IMR-90 (cell line): ENCODE data around the gene ZNF653. TPM values are rescaled to one million over a fixed set of nuclear protein-coding genes. Genes with fewer than 3 reads are reported as not detected.

Experiments used
- ATAC-seq: fragments of 200-7000 bp; cut with Tn5 transposase; 2 replicates; pipeline ENCODE4 v1.9.1; 2020; ENCODE audit warnings: low read depth, mild to moderate bottlenecking, moderate library complexity
- BruUV-seq: library from RNA; stranded (reverse); fragments of 400-500 nt; replicated peaks from 2 replicates; lab custom pipeline; 2021; lab: Mats Ljungman, UMichigan
- CTCF ChIA-PET: fragments of 300-600 bp; formaldehyde crosslinking; extraction: SDS; loops from one replicate; lab custom pipeline; 2021; ENCODE audit warnings: antibody characterized with exemption; lab: Yijun Ruan, JAX
- POLR2A ChIA-PET: fragments of 300-600 bp; sonication (Branson Sonifier 250); formaldehyde crosslinking; loops from one replicate; lab custom pipeline; 2022; ENCODE audit warnings: antibody characterized with exemption; ENCODE audit not compliant: unreplicated experiment; lab: Charles Lee
- DNase-seq: peaks from one replicate; pipeline ENCODE4 v3.0.0; 2013
- H2AFZ ChIP-seq: replicated peaks from 2 replicates; pipeline ENCODE3; 2013; ENCODE audit warnings: low read length, mild to moderate bottlenecking; ENCODE audit not compliant: poor library complexity
- H2AK5ac ChIP-seq: 2 replicates; pipeline ENCODE4 v1.6.1; 2013; ENCODE audit warnings: low read depth, low read length, inconsistent platforms
- H2AK9ac ChIP-seq: replicated peaks from 2 replicates; pipeline ENCODE3; 2013; ENCODE audit warnings: mild to moderate bottlenecking, low read depth, low read length, moderate library complexity; ENCODE audit not compliant: poor library complexity
- H2BK120ac ChIP-seq: 2 replicates; pipeline ENCODE4 v1.6.1; 2013; ENCODE audit warnings: low read depth, low read length, inconsistent platforms
- H2BK15ac ChIP-seq: 3 replicates; pipeline ENCODE4 v1.6.1; 2013; ENCODE audit warnings: low read depth, low read length, inconsistent platforms
- H2BK20ac ChIP-seq: 2 replicates; pipeline ENCODE4 v1.6.1; 2013; ENCODE audit warnings: low read depth, mild to moderate bottlenecking, inconsistent platforms, low read length, moderate library complexity
- H2BK5ac ChIP-seq: 2 replicates; pipeline ENCODE4 v1.6.1; 2013; ENCODE audit warnings: mild to moderate bottlenecking, low read depth, low read length, inconsistent platforms; ENCODE audit not compliant: poor library complexity, severe bottlenecking
- H3K14ac ChIP-seq: replicated peaks from 2 replicates; pipeline ENCODE4 v1.6.1; 2013; ENCODE audit warnings: low read depth, low read length, inconsistent platforms
- H3K18ac ChIP-seq: 2 replicates; pipeline ENCODE4 v1.6.1; 2013; ENCODE audit warnings: low read depth, low read length, control low read depth
- H3K23ac ChIP-seq: 2 replicates; pipeline ENCODE4 v1.6.1; 2013; ENCODE audit warnings: low read depth, low read length, inconsistent platforms
- H3K27ac ChIP-seq: 2 replicates; pipeline ENCODE4 v1.5.1; 2013; ENCODE audit warnings: mild to moderate bottlenecking, control low read depth, low read length; ENCODE audit not compliant: insufficient read depth
- H3K27me3 ChIP-seq: 2 replicates; pipeline ENCODE4 v1.6.1; 2013; ENCODE audit warnings: low read length; ENCODE audit not compliant: control insufficient read depth, insufficient read depth
- H3K36me3 ChIP-seq: 2 replicates; pipeline ENCODE4 v1.6.1; 2013; ENCODE audit warnings: low read length, mixed read lengths; ENCODE audit not compliant: control insufficient read depth, insufficient read depth
- H3K4ac ChIP-seq: 2 replicates; pipeline ENCODE4 v1.6.1; 2013; ENCODE audit warnings: low read depth, low read length, inconsistent platforms
- H3K4me1 ChIP-seq: 2 replicates; pipeline ENCODE4 v1.6.1; 2013; ENCODE audit warnings: low read length, mixed read lengths; ENCODE audit not compliant: control insufficient read depth, insufficient read depth
- H3K4me2 ChIP-seq: 2 replicates; pipeline ENCODE4 v1.6.1; 2013; ENCODE audit warnings: low read depth, mild to moderate bottlenecking, control low read depth, low read length, moderate library complexity
- H3K4me3 ChIP-seq: 2 replicates; pipeline ENCODE4 v1.5.1; 2013; ENCODE audit warnings: low read depth, mild to moderate bottlenecking, control low read depth, low read length, moderate library complexity; ENCODE audit not compliant: insufficient read depth
- H3K56ac ChIP-seq: 2 replicates; pipeline ENCODE4 v1.6.1; 2013; ENCODE audit warnings: low read length, inconsistent platforms; ENCODE audit not compliant: insufficient read depth; ENCODE audit errors: extremely low read depth
- H3K79me1 ChIP-seq, 2 experiments: 2 replicates each; pipeline ENCODE4 v1.6.1; 2013; ENCODE audit warnings: low read length in 2 of 2, inconsistent platforms in 1 of 2, low read depth in 1 of 2
- H3K9ac ChIP-seq: 2 replicates; pipeline ENCODE4 v1.6.1; 2013; ENCODE audit warnings: low read depth, low read length, control low read depth
- H3K9me1 ChIP-seq: 2 replicates; pipeline ENCODE4 v1.6.1; 2013; ENCODE audit warnings: low read length, inconsistent platforms; ENCODE audit not compliant: insufficient read depth
- H3K9me3 ChIP-seq: 2 replicates; pipeline ENCODE4 v1.6.1; 2013; ENCODE audit warnings: low read length; ENCODE audit not compliant: control insufficient read depth, insufficient read depth
- H4K20me1 ChIP-seq: 2 replicates; pipeline ENCODE4 v1.6.1; 2013; ENCODE audit warnings: low read length, inconsistent platforms; ENCODE audit not compliant: insufficient read depth
- H4K5ac ChIP-seq: 2 replicates; pipeline ENCODE4 v1.6.1; 2013; ENCODE audit warnings: mild to moderate bottlenecking, low read depth, low read length, control low read depth
- H4K8ac ChIP-seq, 2 experiments: 2 replicates each; pipeline ENCODE4 v1.6.1; 2013; ENCODE audit warnings: low read depth in 2 of 2, low read length in 2 of 2, control low read depth in 1 of 2, inconsistent platforms in 1 of 2
- H4K91ac ChIP-seq: 2 replicates; pipeline ENCODE4 v1.6.1; 2013; ENCODE audit warnings: low read depth, low read length, inconsistent platforms; ENCODE audit not compliant: insufficient read depth
- BHLHE40 ChIP-seq: fragments of 150-350 bp; IDR thresholded peaks from 2 replicates; pipeline ENCODE4 v1.6.1; 2016; ENCODE audit warnings: mild to moderate bottlenecking, low read depth, low read length
- CEBPB ChIP-seq: IDR thresholded peaks from 2 replicates; pipeline ENCODE4 v1.6.1; 2012; ENCODE audit warnings: low read depth, low read length, improper control_type of control experiment
- CHD1 ChIP-seq: IDR thresholded peaks from 2 replicates; pipeline ENCODE4 v1.6.1; 2012; ENCODE audit warnings: low read depth, low read length, improper control_type of control experiment
- FOS ChIP-seq: fragments of 150-350 bp; IDR thresholded peaks from 2 replicates; pipeline ENCODE4 v1.6.1; 2016; ENCODE audit warnings: low read depth, low read length
- MAFK ChIP-seq: IDR thresholded peaks from 2 replicates; pipeline ENCODE4 v1.6.1; 2012; ENCODE audit warnings: low read depth, low read length, improper control_type of control experiment
- MAZ ChIP-seq: IDR thresholded peaks from 2 replicates; pipeline ENCODE4 v1.6.1; 2012; ENCODE audit warnings: low read depth, mild to moderate bottlenecking, low read length, improper control_type of control experiment, moderate library complexity, borderline replicate concordance
- MXI1 ChIP-seq: IDR thresholded peaks from 2 replicates; pipeline ENCODE4 v1.6.1; 2012; ENCODE audit warnings: low read depth, mild to moderate bottlenecking, low read length, moderate library complexity, borderline replicate concordance
- NFE2L2 ChIP-seq: fragments of 150-350 bp; IDR thresholded peaks from 2 replicates; pipeline ENCODE4 v1.6.1; 2016; ENCODE audit warnings: low read depth, mild to moderate bottlenecking, low read length
- POLR2A ChIP-seq: IDR thresholded peaks from 2 replicates; pipeline ENCODE4 v1.6.1; 2012; ENCODE audit warnings: mild to moderate bottlenecking, low read depth, low read length
- RAD21 ChIP-seq: IDR thresholded peaks from 2 replicates; pipeline ENCODE4 v1.6.1; 2012; ENCODE audit warnings: low read length, improper control_type of control experiment
- RCOR1 ChIP-seq: IDR thresholded peaks from 2 replicates; pipeline ENCODE4 v1.6.1; 2012; ENCODE audit warnings: mild to moderate bottlenecking, low read length, improper control_type of control experiment; ENCODE audit not compliant: insufficient replicate concordance
- RFX5 ChIP-seq: IDR thresholded peaks from 2 replicates; pipeline ENCODE4 v1.8.0; 2012; ENCODE audit warnings: low read depth, mild to moderate bottlenecking, low read length, moderate library complexity
- SMC3 ChIP-seq: fragments of 150-350 bp; IDR thresholded peaks from 2 replicates; pipeline ENCODE4 v1.6.1; 2016; ENCODE audit warnings: low read depth, mild to moderate bottlenecking, antibody characterized with exemption, low read length, moderate library complexity
- WGBS, 2 experiments: methylation state at CpG; one replicate each; pipeline versions ENCODE4 v1.1.5 to v1.1.7; 2013; ENCODE audit warnings: missing lambda C conversion rate in 2 of 2; ENCODE audit not compliant: insufficient read length in 1 of 2; ENCODE audit errors: extremely low coverage in 2 of 2; 5-methylcytosine and 5-hydroxymethylcytosine counted together
- dilution Hi-C: fragments of 300-500 bp; cut with HindIII; formaldehyde crosslinking; loops from one replicate; pipeline ENCODE4 v1.14.3; 2018; ENCODE audit warnings: low sequenced_read_pairs; ENCODE audit not compliant: unreplicated experiment
- in situ Hi-C: fragments of 300-500 bp; cut with MboI; formaldehyde crosslinking; loops from 3 replicates; pipeline ENCODE4 v1.14.3; 2019; ENCODE audit warnings: low sequenced_read_pairs, inconsistent platforms, mixed read lengths
- intact Hi-C: fragments of 100-400 bp; cut with micrococcal nuclease; formaldehyde crosslinking; loops from 2 replicates; pipeline ENCODE4 v1.10.0; 2022
- polyA plus RNA-seq, 3 experiments: library from polyadenylated mRNA; depleted of rRNA; stranded (reverse); fragments of >200 nt; gene quantifications; 2 replicates each; pipeline ENCODE4 v1.2.3, GENCODE V29; 2012; ENCODE audit warnings: low replicate concordance in 1 of 3
- total RNA-seq: library from RNA; depleted of rRNA; stranded (reverse); fragments of >200 nt; gene quantifications from 2 replicates; pipeline ENCODE4 v1.2.3, GENCODE V29; 2012
- TF ChIP-seq, protein P1 (sequence below): fragments of 150-350 bp; IDR thresholded peaks from 2 replicates; pipeline ENCODE4 v1.6.1; 2017; ENCODE audit warnings: mild to moderate bottlenecking, antibody characterized with exemption, low read length, low read depth
- TF ChIP-seq, protein P2 (sequence below): conservative IDR thresholded peaks from 2 replicates; pipeline ENCODE4 v1.5.1; 2012; ENCODE audit warnings: mild to moderate bottlenecking, low read depth, low read length, improper control_type of control experiment
- TF ChIP-seq, protein P3 (sequence below): fragments of 150-350 bp; IDR thresholded peaks from 2 replicates; pipeline ENCODE4 v1.6.1; 2016; ENCODE audit warnings: low read depth, mild to moderate bottlenecking, low read length, moderate library complexity, borderline replicate concordance

Gene ZNF653
- total and polyA plus RNA-seq, 2 of the 4 experiments (the other 2 are of a cell fraction): 3.9 to 9.0 TPM

DNA sequence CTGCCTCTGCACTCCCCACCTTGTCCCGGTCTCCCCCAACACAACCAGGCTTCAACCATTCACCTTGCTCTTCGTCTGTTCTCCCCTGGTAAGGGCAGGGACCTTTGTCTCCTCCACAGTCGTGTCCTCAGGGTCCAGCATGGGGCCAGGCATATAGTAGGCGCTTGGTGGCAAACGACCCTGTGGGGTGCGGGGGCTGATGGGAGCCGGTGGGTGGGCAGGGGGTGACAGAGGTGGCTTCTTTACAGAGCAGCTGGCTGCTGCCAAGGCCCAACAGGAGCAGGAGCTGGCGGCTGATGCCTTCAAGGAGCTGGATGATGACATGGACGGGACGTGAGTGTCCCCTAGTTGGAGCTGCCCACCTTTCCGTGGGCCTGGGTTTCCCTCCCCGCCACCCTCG is 60.5 kb downstream of the ZNF653 start:
- Histone ChIP-seq H2BK5ac (no peak overlapping the region), H2AFZ (no peak overlapping the region), H3K23ac (no peak overlapping the region), H3K4me1 (no peaks in the 10 kb centered on the region), H3K18ac (no peak overlapping the region), H3K9me1 (no peaks in the 10 kb centered on the region), H4K5ac (no peak overlapping the region), H4K8ac (no peak overlapping the region), H2BK120ac (no peak overlapping the region), H2BK15ac (no peak overlapping the region), H3K36me3 (peaks cover 65% of the 10 kb centered on the region), H3K4me3 (no peak overlapping the region), H2AK9ac (no peak overlapping the region), H3K27ac (no peak overlapping the region), H3K56ac (no peak overlapping the region), H4K91ac (no peak overlapping the region), H3K27me3 (no peaks in the 10 kb centered on the region), H3K9me3 (no peaks in the 10 kb centered on the region), H2AK5ac (no peak overlapping the region), H3K4ac (no peak overlapping the region), H3K4me2 (no peak overlapping the region), H3K9ac (no peak overlapping the region), H2BK20ac (no peak overlapping the region), H3K79me1 (peaks cover 3 to 29% of the 10 kb centered on the region in 2 experiments), H4K20me1 (peaks cover 4% of the 10 kb centered on the region; the same call in 1 of the 2 replicates), H3K14ac (no peak overlapping the region)
- ATAC-seq (no peak), DNase-seq (no peak)
- BruUV-seq: no TSS peak
- in situ Hi-C loops (no loop called here), intact Hi-C loops (no loop called here), dilution Hi-C loops (no loop called here)
- TF ChIP-seq MXI1 (no peak), CHD1 (no peak), MAFK (no peak), FOS (no peak), NFE2L2 (no peak), CEBPB (no peak), RCOR1 (no peak), RAD21 (no peak), BHLHE40 (no peak), POLR2A (no peak), MAZ (no peak), RFX5 (no peak), SMC3 (no peak)
- TF ChIP-seq, protein P1, sequence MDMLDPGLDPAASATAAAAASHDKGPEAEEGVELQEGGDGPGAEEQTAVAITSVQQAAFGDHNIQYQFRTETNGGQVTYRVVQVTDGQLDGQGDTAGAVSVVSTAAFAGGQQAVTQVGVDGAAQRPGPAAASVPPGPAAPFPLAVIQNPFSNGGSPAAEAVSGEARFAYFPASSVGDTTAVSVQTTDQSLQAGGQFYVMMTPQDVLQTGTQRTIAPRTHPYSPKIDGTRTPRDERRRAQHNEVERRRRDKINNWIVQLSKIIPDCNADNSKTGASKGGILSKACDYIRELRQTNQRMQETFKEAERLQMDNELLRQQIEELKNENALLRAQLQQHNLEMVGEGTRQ: no peak
- TF ChIP-seq, protein P2, sequence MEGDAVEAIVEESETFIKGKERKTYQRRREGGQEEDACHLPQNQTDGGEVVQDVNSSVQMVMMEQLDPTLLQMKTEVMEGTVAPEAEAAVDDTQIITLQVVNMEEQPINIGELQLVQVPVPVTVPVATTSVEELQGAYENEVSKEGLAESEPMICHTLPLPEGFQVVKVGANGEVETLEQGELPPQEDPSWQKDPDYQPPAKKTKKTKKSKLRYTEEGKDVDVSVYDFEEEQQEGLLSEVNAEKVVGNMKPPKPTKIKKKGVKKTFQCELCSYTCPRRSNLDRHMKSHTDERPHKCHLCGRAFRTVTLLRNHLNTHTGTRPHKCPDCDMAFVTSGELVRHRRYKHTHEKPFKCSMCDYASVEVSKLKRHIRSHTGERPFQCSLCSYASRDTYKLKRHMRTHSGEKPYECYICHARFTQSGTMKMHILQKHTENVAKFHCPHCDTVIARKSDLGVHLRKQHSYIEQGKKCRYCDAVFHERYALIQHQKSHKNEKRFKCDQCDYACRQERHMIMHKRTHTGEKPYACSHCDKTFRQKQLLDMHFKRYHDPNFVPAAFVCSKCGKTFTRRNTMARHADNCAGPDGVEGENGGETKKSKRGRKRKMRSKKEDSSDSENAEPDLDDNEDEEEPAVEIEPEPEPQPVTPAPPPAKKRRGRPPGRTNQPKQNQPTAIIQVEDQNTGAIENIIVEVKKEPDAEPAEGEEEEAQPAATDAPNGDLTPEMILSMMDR: no peak
- TF ChIP-seq, protein P3, sequence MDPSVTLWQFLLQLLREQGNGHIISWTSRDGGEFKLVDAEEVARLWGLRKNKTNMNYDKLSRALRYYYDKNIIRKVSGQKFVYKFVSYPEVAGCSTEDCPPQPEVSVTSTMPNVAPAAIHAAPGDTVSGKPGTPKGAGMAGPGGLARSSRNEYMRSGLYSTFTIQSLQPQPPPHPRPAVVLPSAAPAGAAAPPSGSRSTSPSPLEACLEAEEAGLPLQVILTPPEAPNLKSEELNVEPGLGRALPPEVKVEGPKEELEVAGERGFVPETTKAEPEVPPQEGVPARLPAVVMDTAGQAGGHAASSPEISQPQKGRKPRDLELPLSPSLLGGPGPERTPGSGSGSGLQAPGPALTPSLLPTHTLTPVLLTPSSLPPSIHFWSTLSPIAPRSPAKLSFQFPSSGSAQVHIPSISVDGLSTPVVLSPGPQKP: no peak
- 90% methylated on average over 5 of the region's 13 CpGs; no CpG with 5 or more reads in 1 of the 2 experiments for WGBS, 2 experiments
- ChIA-PET POLR2A (no interaction called here), CTCF (no interaction called here)
